Neural crest cell (in vitro differentiated cells): ENCODE data around the gene SSTR5. TPM values are rescaled to one million over a fixed set of nuclear protein-coding genes. Genes with fewer than 3 reads are reported as not detected.

Source experiments
- DNase-seq: peaks from one replicate; pipeline ENCODE4 v3.0.0; 2021; ENCODE audit warnings: low read depth, mixed read lengths, low spot score
- H3K27ac Mint-ChIP-seq: one replicate; pipeline ENCODE4 v1.8.0; 2021; ENCODE audit warnings: mild to moderate bottlenecking, mixed read lengths; ENCODE audit not compliant: unreplicated experiment
- H3K27me3 Mint-ChIP-seq: 2 replicates; pipeline ENCODE4 v1.8.0; 2021; ENCODE audit warnings: low read depth, mild to moderate bottlenecking, mixed read lengths
- H3K36me3 Mint-ChIP-seq: 2 replicates; pipeline ENCODE4 v1.8.0; 2021; ENCODE audit warnings: low read depth, mild to moderate bottlenecking, mixed read lengths
- H3K4me1 Mint-ChIP-seq: 2 replicates; pipeline ENCODE4 v1.8.0; 2021; ENCODE audit warnings: mixed read lengths
- H3K4me3 Mint-ChIP-seq: one replicate; pipeline ENCODE4 v1.8.0; 2021; ENCODE audit warnings: mild to moderate bottlenecking, mixed read lengths
- H3K9me3 Mint-ChIP-seq: 2 replicates; pipeline ENCODE4 v1.8.0; 2021; ENCODE audit warnings: mixed read lengths
- total RNA-seq: library from RNA; stranded (reverse); gene quantifications from 2 replicates; pipeline ENCODE4 v1.2.1, GENCODE V29; 2021
- TF ChIP-seq, protein P1 (sequence below): fragments of 200-600 bp; sonication (generic); conservative IDR thresholded peaks from 2 replicates; pipeline ENCODE4 v1.5.0; 2021; ENCODE audit warnings: antibody characterized with exemption, mild to moderate bottlenecking

SSTR5 gene
- total RNA-seq, 1 donor from 2014 or later: not detected

DNA sequence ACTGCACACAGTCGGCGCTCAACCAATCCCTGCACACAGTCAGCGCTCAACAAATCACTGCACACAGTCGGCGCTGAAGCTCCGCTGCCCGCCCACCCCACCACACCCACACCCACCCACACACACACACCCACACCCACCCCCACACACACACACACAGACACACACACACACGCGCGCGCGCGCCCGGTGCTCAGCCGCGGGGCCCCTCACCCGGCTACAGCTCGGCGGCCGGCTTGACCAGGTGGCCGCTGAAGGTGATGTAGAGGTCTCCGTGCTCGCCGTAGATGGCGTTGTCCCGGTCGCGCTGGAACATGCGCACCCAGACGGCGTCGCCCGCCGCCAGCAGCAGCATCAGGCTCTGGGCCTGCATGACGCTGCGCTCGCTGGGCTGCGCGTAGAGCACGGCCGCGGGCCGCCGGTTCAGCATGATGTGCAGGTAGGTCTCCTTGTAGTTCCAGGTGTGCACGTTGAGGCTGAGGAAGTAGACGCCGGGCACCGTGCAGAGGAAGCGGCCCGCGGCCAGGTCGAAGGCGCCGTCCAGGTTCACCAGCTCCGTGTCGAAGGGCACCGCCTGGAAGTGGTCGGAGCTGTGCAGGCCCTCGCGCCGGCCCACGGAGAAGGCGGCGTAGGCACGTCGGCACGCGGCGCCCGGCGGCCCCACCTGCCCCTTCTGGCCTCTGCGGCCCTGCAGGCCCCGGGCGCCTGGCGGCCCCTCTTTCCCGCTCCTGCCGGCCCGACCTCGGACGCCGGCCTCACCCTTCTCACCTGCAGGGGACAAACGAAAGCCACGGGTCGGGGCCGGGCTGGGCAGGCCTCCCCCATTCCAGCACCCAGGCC, 21.0 kb downstream of the SSTR5 start:
- H3K9me3 Mint-ChIP-seq: no peaks in the 10 kb centered on the region
- H3K27me3 Mint-ChIP-seq: no peaks in the 10 kb centered on the region
- H3K4me3 Mint-ChIP-seq: peak overlapping the region; percentile 31
- H3K27ac Mint-ChIP-seq: no peak overlapping the region
- TF ChIP-seq, protein P1, sequence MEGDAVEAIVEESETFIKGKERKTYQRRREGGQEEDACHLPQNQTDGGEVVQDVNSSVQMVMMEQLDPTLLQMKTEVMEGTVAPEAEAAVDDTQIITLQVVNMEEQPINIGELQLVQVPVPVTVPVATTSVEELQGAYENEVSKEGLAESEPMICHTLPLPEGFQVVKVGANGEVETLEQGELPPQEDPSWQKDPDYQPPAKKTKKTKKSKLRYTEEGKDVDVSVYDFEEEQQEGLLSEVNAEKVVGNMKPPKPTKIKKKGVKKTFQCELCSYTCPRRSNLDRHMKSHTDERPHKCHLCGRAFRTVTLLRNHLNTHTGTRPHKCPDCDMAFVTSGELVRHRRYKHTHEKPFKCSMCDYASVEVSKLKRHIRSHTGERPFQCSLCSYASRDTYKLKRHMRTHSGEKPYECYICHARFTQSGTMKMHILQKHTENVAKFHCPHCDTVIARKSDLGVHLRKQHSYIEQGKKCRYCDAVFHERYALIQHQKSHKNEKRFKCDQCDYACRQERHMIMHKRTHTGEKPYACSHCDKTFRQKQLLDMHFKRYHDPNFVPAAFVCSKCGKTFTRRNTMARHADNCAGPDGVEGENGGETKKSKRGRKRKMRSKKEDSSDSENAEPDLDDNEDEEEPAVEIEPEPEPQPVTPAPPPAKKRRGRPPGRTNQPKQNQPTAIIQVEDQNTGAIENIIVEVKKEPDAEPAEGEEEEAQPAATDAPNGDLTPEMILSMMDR: no peak
- no peak for DNase-seq
- peaks cover 3% of the 10 kb centered on the region for H3K36me3 Mint-ChIP-seq
- peaks cover 9% of the 10 kb centered on the region for H3K4me1 Mint-ChIP-seq

DNA sequence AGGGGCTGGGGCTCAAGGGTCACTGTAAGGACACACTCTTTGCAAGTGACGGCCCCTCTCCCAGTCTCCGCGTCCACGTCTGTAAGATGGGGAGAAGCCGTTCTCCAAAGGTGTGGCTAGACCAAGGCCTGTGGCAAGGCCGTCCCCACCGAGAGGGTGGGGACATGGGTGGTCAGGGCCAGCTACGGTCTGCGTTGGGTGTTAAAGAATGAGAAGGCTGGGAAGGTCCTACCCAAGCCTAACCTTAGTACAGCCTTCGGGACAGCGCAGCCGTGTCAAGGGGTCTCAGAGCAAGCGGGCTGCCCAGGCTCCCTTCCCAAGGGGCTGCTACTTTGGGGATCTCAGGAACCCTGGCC, 21.6 kb downstream of the SSTR5 start:
- Mint-ChIP-seq H3K4me1 (peaks cover 9% of the 10 kb centered on the region), H3K36me3 (peaks cover 3% of the 10 kb centered on the region), H3K27me3 (no peaks in the 10 kb centered on the region), H3K4me3 (peak overlapping the region; percentile 31), H3K27ac (no peak overlapping the region), H3K9me3 (no peaks in the 10 kb centered on the region)
- TF ChIP-seq, protein P1: no peak
- no peak for DNase-seq

DNA sequence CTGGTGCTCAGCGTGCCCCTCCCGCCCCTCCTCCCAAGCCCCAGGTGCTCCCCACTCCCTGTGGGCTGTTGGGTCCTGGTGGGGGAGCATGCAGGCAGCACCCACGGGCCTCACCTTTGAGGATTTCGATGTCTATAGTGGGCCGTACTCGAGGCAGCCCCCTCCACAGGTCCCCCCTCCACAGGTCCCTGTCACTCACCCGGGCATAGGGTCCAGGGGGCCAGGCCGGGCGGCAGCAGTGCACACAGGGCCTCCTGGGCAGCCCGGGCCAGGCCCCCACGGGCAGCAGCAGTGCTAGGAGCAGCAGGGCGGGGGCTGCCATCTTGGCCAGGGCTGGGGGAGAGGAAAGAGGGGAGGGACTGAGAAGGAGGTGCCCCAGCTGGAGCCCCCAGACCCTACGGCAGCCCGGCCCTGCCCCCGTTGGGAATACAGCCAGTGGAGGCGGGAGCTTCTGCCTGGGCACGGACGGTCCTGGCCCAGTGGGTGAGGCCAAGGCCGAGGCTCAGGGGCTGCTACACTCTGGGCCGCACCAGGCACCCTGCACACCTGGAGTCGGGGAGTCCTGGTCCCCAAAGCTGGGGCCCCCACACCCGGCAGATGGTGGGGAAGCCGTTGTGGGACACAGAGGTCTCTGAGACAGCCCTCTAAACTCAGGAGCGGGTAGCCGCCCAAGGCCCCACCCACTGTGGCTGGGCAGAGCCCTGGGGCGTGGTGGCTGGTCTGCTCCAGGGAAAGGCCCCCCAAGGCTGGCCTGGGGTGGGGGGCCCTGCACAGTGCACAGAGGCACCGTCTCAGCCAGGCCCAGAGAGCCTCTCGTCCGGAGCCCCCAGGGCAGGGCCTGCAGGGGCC, 22.3 kb downstream of the SSTR5 start:
- H3K27me3 Mint-ChIP-seq: no peaks in the 10 kb centered on the region
- no peaks in the 10 kb centered on the region for H3K9me3 Mint-ChIP-seq
- TF ChIP-seq, protein P1: no peak
- no peak for DNase-seq
- H3K36me3 Mint-ChIP-seq: peaks cover 3% of the 10 kb centered on the region
- H3K4me1 Mint-ChIP-seq: peaks cover 9% of the 10 kb centered on the region
- no peak overlapping the region for H3K27ac Mint-ChIP-seq
- no peak overlapping the region for H3K4me3 Mint-ChIP-seq

DNA sequence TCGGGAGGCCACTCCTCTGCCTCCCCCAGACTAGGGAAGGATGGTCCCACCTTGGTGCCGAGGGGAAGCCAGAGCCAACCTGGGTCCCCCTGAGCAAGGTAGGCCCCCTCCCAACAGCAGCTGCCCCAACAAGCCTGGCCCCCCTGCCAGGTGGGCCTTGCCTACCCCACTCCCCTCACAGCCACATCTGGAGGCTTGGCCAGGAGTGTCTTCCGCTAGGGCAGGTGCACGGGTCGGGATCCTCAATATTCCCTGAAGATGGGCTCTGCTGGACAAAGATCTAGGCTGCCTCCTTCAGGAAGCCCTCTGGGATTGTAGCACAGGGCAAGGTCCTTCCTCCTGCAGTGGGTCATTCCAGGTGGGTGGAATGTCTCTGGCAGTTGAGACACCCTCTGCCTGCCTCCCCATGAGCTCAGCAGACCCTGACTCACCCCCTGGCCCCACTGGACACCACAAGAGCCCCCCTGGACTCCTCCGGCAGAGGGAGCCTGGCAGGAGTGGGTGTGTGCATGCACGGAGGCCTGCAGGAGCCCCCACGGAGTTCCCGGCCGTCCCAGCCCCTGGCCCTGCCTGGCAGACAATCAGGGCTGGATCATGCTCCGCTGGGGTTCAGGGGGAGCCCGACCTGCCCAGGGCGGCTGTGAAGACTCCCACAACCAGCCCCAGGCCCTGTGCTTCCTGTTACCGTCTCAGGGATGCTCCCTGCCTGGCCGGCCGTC, 23.1 kb downstream of the SSTR5 start:
- TF ChIP-seq, protein P1: no peak
- no peak for DNase-seq
- H3K27ac Mint-ChIP-seq: no peak overlapping the region
- H3K36me3 Mint-ChIP-seq: peaks cover 3% of the 10 kb centered on the region
- H3K4me1 Mint-ChIP-seq: peaks cover 9% of the 10 kb centered on the region
- H3K4me3 Mint-ChIP-seq: no peak overlapping the region
- no peaks in the 10 kb centered on the region for H3K27me3 Mint-ChIP-seq
- H3K9me3 Mint-ChIP-seq: no peaks in the 10 kb centered on the region
